Ectodermal cell (in vitro differentiated cells): Measurements from ENCODE around the gene DUSP10.

ENCODE experiments used
- H3K27ac ChIP-seq: 2 replicates; pipeline ENCODE4 v1.7.0; 2013; ENCODE audit warnings: mild to moderate bottlenecking, low read depth, low read length; ENCODE audit not compliant: insufficient read depth, poor library complexity, severe bottlenecking
- H3K27me3 ChIP-seq: 2 replicates; pipeline ENCODE4 v1.7.0; 2013; ENCODE audit warnings: mild to moderate bottlenecking, low read length; ENCODE audit not compliant: insufficient read depth, control insufficient read depth, poor library complexity, severe bottlenecking
- H3K36me3 ChIP-seq: one replicate; pipeline ENCODE4 v1.7.0; 2013; ENCODE audit warnings: low read length; ENCODE audit not compliant: control insufficient read depth, insufficient read depth
- H3K4me1 ChIP-seq: one replicate; pipeline ENCODE4 v1.7.0; 2013; ENCODE audit warnings: low read length; ENCODE audit not compliant: control insufficient read depth, insufficient read depth
- H3K4me3 ChIP-seq: 2 replicates; pipeline ENCODE4 v1.7.0; 2013; ENCODE audit warnings: low read depth, low read length, control low read depth; ENCODE audit not compliant: insufficient read depth
- H3K9me3 ChIP-seq: 2 replicates; pipeline ENCODE4 v1.7.0; 2013; ENCODE audit warnings: mild to moderate bottlenecking, low read length, moderate library complexity; ENCODE audit not compliant: control insufficient read depth
- WGBS, 2 experiments: methylation state at CpG; one replicate each; pipeline ENCODE4 v1.1.7; 2013; ENCODE audit warnings: missing lambda C conversion rate in 2 of 2; 5-methylcytosine and 5-hydroxymethylcytosine counted together

The DUSP10 gene

DNA sequence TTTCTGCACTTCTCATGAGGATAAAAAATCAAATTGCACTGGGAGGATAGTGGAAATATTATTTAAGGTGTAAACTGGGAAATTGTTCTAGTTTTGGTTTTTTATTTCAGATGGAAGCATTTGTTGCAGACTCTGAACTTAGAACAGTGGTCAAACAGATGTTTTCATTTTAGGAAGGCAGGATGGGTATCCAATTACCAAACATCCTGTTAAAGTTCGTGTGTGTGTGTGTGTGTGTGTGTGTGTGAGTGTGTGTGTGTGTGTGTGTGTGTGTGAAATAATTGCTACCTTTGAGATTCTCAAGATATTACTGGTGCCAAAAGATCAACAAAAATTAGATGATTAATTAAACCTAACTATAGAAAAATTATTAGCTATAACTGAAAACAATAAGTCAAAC, 24.3 kb upstream of the DUSP10 start:
- 75 to 88% methylated on average over 1 of the region's 1 CpG for WGBS, 2 experiments
- Histone ChIP-seq H3K4me3 (no peak overlapping the region), H3K9me3 (no peaks in the 10 kb centered on the region), H3K27me3 (no peaks in the 10 kb centered on the region), H3K27ac (no peak overlapping the region), H3K4me1 (no peaks in the 10 kb centered on the region), H3K36me3 (no peaks in the 10 kb centered on the region)

DNA sequence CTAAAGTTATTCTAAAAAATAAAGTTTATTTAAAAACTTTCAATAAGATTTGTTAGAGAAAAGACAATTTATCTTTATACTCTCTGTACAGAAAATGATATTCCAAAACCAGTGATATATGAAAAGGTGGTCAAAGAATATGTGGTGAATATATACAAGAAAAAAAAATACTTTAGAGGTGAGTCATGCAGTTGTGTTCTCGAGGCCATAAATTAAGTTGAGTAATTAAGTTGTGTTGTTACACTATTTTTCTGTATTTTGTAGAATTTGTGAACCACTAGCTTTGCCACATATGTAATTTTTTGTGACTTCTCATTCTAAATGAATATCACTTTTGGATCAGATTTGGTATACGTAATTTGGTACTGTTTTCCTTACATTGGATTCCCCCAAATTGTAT, 23.6 kb upstream of the DUSP10 start:
- no peaks in the 10 kb centered on the region for H3K4me1 ChIP-seq

DNA sequence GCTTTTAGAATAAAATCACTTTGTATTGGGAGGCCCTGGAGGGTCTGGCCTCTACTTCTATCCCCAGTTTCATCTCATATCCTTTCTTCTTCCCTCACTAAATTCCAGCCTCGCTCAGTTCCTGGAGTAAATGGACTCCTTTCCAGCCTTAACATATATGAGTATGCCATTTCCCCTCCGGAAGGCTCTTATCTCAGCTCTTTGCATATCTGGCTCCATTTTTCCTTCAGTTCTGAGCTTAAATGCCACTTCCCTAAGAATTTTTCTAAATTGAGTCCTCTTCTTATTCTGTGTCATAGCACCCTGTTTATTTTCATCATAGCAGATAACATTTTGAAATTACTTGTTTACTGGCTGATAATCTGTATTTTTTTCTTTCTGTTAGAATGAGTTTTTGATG, 20.2 kb upstream of the DUSP10 start:
- no peaks in the 10 kb centered on the region for H3K27me3 ChIP-seq
- no peaks in the 10 kb centered on the region for H3K4me1 ChIP-seq
- H3K4me3 ChIP-seq: no peak overlapping the region
- H3K36me3 ChIP-seq: no peaks in the 10 kb centered on the region
- no peaks in the 10 kb centered on the region for H3K9me3 ChIP-seq
- 90% methylated on average over 2 of the region's 2 CpGs for WGBS, 2 experiments
- no peak overlapping the region for H3K27ac ChIP-seq

More for the DNA sequence above, 23.6 kb upstream of the DUSP10 start:
- no peak overlapping the region for H3K27ac ChIP-seq
- 89 to 100% methylated on average over 1 of the region's 2 CpGs for WGBS, 2 experiments
- no peaks in the 10 kb centered on the region for H3K36me3 ChIP-seq
- no peaks in the 10 kb centered on the region for H3K27me3 ChIP-seq
- H3K4me3 ChIP-seq: no peak overlapping the region
- no peaks in the 10 kb centered on the region for H3K9me3 ChIP-seq

DNA sequence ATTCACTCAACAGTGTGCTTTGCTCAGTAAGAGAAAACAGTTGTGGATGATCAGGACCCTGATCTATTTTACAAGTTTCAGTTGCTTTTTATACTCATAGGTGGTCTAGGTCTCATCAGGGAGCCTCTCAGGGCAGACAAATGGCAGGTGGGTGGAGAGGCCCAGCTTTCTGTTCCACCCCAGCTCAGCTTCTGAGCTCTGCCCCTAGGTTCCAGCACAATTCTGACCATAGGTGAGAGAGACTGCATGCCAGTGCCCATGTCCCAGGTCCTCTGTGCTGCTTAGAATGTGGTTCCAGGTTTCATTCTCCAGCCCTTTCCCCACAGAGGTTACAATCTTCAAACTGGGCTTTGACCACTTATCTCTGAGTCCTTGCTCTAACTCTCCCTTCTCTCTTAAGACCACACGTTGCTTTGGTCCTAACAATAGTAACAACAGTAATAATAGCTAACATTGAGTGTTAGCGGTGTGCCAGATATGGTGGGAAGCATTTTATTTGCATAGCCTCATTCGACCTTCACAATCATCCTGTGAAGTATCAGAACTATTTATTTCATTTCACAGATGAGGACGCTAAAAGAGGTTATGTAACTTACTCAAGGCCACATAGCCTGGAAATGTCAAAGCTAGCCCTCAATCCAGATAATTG, 19.6 kb upstream of the DUSP10 start:
- Histone ChIP-seq H3K36me3 (no peaks in the 10 kb centered on the region), H3K27ac (no peak overlapping the region), H3K4me3 (no peak overlapping the region), H3K4me1 (no peaks in the 10 kb centered on the region), H3K27me3 (no peaks in the 10 kb centered on the region), H3K9me3 (no peaks in the 10 kb centered on the region)
- WGBS, 2 experiments: 83 to 96% methylated on average over 2 to 4 of the region's 4 CpGs

DNA sequence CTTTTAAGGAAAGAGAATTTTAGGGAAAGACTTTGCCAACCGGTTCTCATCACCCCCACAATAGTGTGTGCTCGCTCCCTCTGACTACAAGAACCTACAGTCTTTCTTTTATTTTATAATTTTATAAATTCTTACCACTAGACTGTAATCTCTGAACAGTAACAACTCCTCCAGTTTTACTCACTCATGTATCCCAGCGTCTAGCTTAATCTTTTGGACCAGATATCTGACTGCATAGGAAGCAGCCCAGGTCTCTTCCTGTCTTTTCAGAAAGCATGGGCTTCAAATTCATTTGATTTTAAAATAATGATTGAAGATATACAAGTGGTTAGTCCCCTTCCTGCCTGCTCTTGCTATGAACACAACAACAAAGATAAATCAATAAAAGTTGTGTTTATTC, 19.0 kb upstream of the DUSP10 start:
- no peak overlapping the region for H3K27ac ChIP-seq
- 87 to 99% methylated on average over 3 of the region's 3 CpGs for WGBS, 2 experiments
- H3K27me3 ChIP-seq: no peaks in the 10 kb centered on the region
- H3K4me3 ChIP-seq: no peak overlapping the region
- H3K36me3 ChIP-seq: no peaks in the 10 kb centered on the region
- H3K4me1 ChIP-seq: no peaks in the 10 kb centered on the region
- H3K9me3 ChIP-seq: no peaks in the 10 kb centered on the region

DNA sequence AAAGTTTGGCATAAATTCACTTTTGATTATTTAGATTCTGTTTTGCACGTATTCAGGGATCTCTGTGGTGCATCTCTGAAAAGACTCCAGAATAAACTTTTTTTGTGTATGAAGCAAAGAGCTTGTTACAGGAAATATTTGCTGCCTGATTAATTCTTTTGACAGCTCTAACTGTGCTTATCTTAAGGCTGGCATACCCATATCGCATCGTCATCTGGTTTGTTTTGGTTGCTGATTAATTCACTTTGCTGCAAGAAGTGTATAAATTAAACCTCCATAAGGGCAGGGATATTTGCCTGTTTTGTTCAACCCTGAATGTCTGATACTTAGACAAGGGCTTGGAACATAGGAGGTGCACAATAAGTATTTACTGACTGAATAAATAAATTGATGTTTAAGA, 17.5 kb upstream of the DUSP10 start:
- Histone ChIP-seq H3K4me1 (no peaks in the 10 kb centered on the region), H3K27me3 (no peaks in the 10 kb centered on the region), H3K4me3 (no peak overlapping the region), H3K9me3 (no peaks in the 10 kb centered on the region), H3K27ac (no peak overlapping the region), H3K36me3 (no peaks in the 10 kb centered on the region)
- WGBS, 2 experiments: 97 to 98% methylated on average over 3 of the region's 3 CpGs

DNA sequence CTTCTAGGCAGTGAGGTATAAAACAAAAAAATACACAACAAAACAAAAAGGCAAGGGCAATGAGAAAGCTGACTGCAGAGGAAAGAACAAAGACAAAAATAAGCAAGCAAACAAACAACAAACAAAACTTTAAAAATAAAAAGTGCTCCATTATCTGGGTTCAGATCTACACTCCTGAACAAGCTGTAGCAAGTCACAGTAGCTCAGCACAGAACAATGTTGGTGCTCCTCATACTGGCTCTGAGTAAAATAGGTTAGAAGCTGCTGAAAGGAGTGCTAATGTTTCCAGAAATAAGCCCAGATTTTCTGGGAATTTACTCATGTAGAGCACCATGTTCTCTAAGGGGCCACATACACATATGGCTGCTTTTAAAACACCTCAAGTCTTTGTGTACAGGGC, 16.6 kb upstream of the DUSP10 start:
- Histone ChIP-seq H3K36me3 (no peaks in the 10 kb centered on the region), H3K9me3 (no peaks in the 10 kb centered on the region), H3K27ac (no peak overlapping the region), H3K27me3 (no peaks in the 10 kb centered on the region), H3K4me3 (no peak overlapping the region), H3K4me1 (no peaks in the 10 kb centered on the region)

DNA sequence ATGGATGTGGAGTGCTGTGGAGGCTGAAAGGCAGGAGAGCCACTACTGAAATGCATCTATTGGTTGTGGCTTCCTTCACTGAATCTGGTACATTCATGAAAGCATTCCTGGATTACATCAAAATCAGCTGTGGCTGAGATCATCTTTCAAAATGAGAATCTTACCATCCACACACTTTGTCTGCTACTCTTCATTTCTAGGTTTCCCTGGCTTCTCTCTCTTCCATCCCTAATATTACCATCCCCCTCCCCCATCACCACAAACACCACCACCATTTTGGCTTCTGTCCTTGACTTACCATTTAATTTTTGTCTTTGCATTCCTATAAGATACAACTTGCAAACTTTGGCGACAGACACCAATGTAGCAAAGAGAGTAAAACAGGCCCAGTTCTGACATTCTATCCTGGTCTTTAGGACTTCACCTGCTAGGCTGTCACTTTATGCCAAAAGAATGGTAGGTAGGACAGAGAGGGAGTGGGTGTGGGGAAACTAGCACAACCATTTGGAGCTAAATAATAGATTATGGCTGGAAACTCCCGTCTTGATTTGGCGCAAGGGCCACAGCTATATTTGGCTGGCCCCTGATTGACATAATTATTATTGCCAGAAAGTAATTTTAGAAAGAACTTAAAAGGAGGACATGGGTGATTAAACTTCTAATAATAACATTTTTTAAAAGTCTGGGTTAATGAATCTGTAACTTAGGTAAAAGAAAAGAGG, 15.1 kb upstream of the DUSP10 start:
- H3K4me1 ChIP-seq: no peaks in the 10 kb centered on the region
- 93 to 94% methylated on average over 3 of the region's 3 CpGs for WGBS, 2 experiments
- H3K27ac ChIP-seq: no peak overlapping the region
- H3K4me3 ChIP-seq: no peak overlapping the region
- H3K27me3 ChIP-seq: no peaks in the 10 kb centered on the region
- H3K36me3 ChIP-seq: no peaks in the 10 kb centered on the region
- H3K9me3 ChIP-seq: no peaks in the 10 kb centered on the region

DNA sequence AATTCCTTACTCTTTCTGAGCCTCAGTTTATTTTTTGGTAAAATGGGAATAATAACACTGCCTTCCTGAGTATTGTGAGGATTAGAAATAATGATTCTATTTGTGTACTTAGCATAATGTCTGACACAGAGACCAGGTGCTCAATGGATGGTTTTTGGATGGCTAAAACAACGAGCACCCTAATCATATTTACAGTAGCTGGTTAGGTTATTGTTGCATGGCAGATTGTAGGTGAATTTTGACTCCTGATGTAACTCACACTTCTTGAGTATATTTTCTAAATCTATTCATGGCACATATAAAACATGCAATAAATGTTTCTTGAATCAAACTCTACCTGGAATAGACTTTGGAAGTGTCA, 11.9 kb upstream of the DUSP10 start:
- H3K36me3 ChIP-seq: no peaks in the 10 kb centered on the region
- no peaks in the 10 kb centered on the region for H3K27me3 ChIP-seq
- H3K4me1 ChIP-seq: no peaks in the 10 kb centered on the region
- H3K4me3 ChIP-seq: no peak overlapping the region
- no peaks in the 10 kb centered on the region for H3K9me3 ChIP-seq
- no peak overlapping the region for H3K27ac ChIP-seq
- WGBS, 2 experiments: 92 to 100% methylated on average over 1 of the region's 1 CpG

DNA sequence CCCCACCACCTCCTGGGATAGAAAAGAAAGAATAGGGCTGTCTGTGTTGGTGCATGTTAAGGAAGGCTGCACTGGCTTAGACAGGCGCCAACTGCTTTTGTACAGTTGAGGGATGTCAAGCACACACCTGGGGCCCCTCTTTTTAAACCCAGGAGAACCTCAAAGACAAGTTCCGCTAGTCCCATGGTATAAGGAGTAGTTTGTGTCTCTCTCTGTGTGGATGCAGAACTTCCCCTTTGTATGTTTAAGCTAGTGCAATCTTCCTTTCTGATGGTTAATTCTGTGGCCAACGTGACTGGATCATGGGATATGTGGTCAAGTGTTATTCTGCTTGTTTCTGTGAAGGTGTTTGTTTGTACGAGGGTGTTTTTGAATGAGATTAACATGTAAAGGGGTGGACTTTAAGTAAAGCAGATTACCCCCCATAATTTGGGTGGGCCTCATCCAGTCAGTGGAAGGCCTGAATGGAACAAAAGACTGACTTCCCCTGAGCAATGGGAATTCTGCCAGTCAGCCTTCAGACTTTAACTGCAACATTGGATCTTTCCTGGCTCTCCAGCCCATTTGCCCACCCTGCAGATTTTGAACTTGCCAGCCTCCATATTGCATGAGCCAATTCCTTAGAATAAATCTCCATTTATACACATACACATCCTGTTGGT, 9.5 kb upstream of the DUSP10 start:
- H3K9me3 ChIP-seq: no peaks in the 10 kb centered on the region
- no peak overlapping the region for H3K27ac ChIP-seq
- no peaks in the 10 kb centered on the region for H3K27me3 ChIP-seq
- no peaks in the 10 kb centered on the region for H3K36me3 ChIP-seq
- H3K4me3 ChIP-seq: no peak overlapping the region
- no peaks in the 10 kb centered on the region for H3K4me1 ChIP-seq
- 95 to 98% methylated on average over 4 of the region's 4 CpGs for WGBS, 2 experiments
